ENCODE results near the gene MDC1.
"Not testable (repeated sequence)": the region's sequence is repeated elsewhere in the genome, so short reads cannot be mapped to it uniquely, and the experiment has no call there.

GRCh38 chr6:30717845-30718720, 1.0 kb upstream of the MDC1 start:
- not testable (repeated sequence) for TF ChIP-seq CTCF (conservative IDR thresholded peaks at IDR 0.05; ENCODE audit: low read length); EZH2phosphoT487 (IDR thresholded peaks at IDR 0.05; ENCODE audit: borderline replicate concordance)

Data from Loucy (cell line).